Measurements from ENCODE around the gene ITGA3. TPM values are rescaled to one million over a fixed set of nuclear protein-coding genes. Genes with fewer than 3 reads are reported as not detected.

The ITGA3 gene
- total RNA-seq, 1 donor from 2014 or later, result 50.8 TPM

GRCh38 chr17:50051082-50051576 is 4.8 kb upstream of the ITGA3 start:
- intact Hi-C loops (cut with DNase I), result no loop called here
- Histone ChIP-seq H3K4me3 (no peak overlapping the region), H3K36me3 (no peaks in the 10 kb centered on the region), H3K4me1 (peaks cover 38% of the 10 kb centered on the region), H3K27me3 (no peaks in the 10 kb centered on the region), H3K27ac (no peak overlapping the region), H3K9me3 (no peaks in the 10 kb centered on the region)
- no peak for DNase-seq (ENCODE audit: extremely low spot score in 2 of 2)
- no peak for TF ChIP-seq POLR2A (IDR thresholded peaks at IDR 0.05)
- peak in 1 of 2 donors; percentile 24 for TF ChIP-seq POLR2AphosphoS5 (IDR thresholded peaks at IDR 0.05; ENCODE audit: insufficient read depth in 1 of 2, low read depth in 1 of 2)
- TF ChIP-seq CTCF (IDR thresholded peaks at IDR 0.05), result no peak

- Histone ChIP-seq H3K4me1 (peaks cover 40% of the 10 kb centered on the region), H3K4me3 (no peak overlapping the region), H3K36me3 (no peaks in the 10 kb centered on the region), H3K27ac (no peak overlapping the region), H3K9me3 (no peaks in the 10 kb centered on the region), H3K27me3 (no peaks in the 10 kb centered on the region)
- TF ChIP-seq CTCF (IDR thresholded peaks at IDR 0.05) (no peak), POLR2AphosphoS5 (IDR thresholded peaks at IDR 0.05; ENCODE audit: insufficient read depth in 1 of 2, low read depth in 1 of 2) (no peak), POLR2A (IDR thresholded peaks at IDR 0.05) (no peak)
- intact Hi-C loops (cut with DNase I), result no loop called here
- DNase-seq (ENCODE audit: extremely low spot score in 2 of 2), result no peak
These were observed 4.3 kb upstream of the ITGA3 start for GRCh38 chr17:50051606-50052005.

DNA sequence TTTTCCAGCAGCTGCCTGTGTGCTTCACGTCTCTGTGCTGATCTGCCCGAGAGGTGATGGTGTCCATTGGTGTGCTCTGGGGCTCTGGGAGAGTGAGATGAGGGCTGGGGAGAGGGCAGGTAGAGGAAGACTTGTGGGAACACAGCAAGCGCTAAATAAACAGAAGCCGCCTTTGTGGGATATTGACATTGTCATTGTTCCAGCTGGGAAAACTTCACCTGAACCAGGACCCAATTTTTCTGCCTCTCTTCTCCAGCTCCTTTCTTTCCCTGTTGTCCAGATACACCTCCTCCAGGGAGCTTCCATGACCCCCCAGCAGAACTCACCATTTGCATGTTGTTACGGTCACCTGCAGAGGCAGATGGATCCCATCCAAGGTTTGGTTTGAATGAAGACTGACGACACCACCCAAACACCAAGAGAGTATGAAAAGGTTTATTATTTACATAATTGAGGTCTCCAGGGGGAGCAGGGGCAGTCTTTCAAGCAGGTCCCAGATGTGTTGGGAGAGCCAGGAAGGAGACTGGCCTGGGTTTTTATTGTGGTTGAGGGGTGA is 3.6 kb upstream of the ITGA3 start:
- no peak for TF ChIP-seq POLR2A (IDR thresholded peaks at IDR 0.05)
- no peak for TF ChIP-seq POLR2AphosphoS5 (IDR thresholded peaks at IDR 0.05; ENCODE audit: insufficient read depth in 1 of 2, low read depth in 1 of 2)
- TF ChIP-seq CTCF (IDR thresholded peaks at IDR 0.05), result no peak
- no peak overlapping the region for H3K4me3 ChIP-seq
- intact Hi-C loops (cut with DNase I), result no loop called here
- no peak overlapping the region for H3K27ac ChIP-seq
- no peaks in the 10 kb centered on the region for H3K27me3 ChIP-seq
- no peaks in the 10 kb centered on the region for H3K36me3 ChIP-seq
- no peaks in the 10 kb centered on the region for H3K9me3 ChIP-seq
- H3K4me1 ChIP-seq, result peaks cover 47% of the 10 kb centered on the region
- DNase-seq (ENCODE audit: extremely low spot score in 2 of 2), result no peak

DNA sequence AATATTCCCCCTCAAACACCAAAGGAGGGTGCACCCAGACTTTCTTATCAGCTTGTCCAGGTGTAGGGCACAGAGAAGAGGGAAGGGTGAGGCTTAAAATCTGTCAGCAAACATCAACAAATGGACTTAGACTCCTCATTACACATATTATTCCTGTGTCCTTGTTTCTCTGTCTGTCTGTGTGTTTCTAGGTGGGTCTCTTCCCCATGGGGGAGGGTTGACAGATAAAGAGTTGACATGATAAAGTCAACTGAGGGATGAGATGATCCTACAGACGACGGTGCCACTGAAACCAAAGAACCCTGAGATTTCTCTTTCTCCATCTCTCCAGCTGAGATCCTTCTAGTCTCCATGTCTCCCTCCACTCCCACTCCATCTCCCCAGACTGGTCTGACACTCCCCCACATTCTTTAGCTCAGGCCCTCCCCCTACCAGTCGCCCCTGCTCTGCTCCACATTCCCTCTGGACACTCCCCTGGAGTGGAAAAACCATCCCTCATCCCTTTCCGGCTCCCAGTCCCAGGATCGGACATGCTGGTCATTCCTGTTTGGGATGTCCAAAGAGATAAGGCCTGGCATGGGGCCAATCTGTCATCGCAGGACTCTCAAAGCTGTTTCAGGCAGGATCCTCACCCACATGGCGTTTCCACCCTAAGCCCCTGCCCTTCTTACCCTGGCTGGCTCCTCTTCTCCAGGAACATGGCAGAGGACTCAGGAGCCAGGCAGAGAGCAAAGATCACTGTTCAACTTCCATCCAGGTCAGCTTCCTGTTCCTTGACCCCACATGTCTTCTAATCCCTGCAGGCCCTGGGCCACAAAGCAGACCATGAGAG is 2.9 kb upstream of the ITGA3 start:
- Histone ChIP-seq H3K4me3 (no peak overlapping the region), H3K36me3 (no peaks in the 10 kb centered on the region), H3K27ac (no peak overlapping the region), H3K4me1 (peaks cover 55% of the 10 kb centered on the region), H3K9me3 (no peaks in the 10 kb centered on the region), H3K27me3 (no peaks in the 10 kb centered on the region)
- DNase-seq (ENCODE audit: extremely low spot score in 2 of 2), result no peak
- intact Hi-C loops (cut with DNase I), result no loop called here
- no peak for TF ChIP-seq POLR2A (IDR thresholded peaks at IDR 0.05)
- TF ChIP-seq POLR2AphosphoS5 (IDR thresholded peaks at IDR 0.05; ENCODE audit: insufficient read depth in 1 of 2, low read depth in 1 of 2), result no peak
- no peak for TF ChIP-seq CTCF (IDR thresholded peaks at IDR 0.05)

GRCh38 chr17:50053654-50053960 is 2.3 kb upstream of the ITGA3 start:
- no peak overlapping the region for H3K4me3 ChIP-seq
- H3K4me1 ChIP-seq, result peaks cover 60% of the 10 kb centered on the region
- H3K27ac ChIP-seq, result no peak overlapping the region
- intact Hi-C loops (cut with DNase I), result no loop called here
- DNase-seq (ENCODE audit: extremely low spot score in 2 of 2), result no peak
- H3K36me3 ChIP-seq, result no peaks in the 10 kb centered on the region
- TF ChIP-seq POLR2A (IDR thresholded peaks at IDR 0.05) (no peak), POLR2AphosphoS5 (IDR thresholded peaks at IDR 0.05; ENCODE audit: insufficient read depth in 1 of 2, low read depth in 1 of 2) (no peak), CTCF (IDR thresholded peaks at IDR 0.05) (no peak)
- no peaks in the 10 kb centered on the region for H3K9me3 ChIP-seq
- H3K27me3 ChIP-seq, result no peaks in the 10 kb centered on the region
